ENCODE measurements around the gene WNK2.

WNK2 gene

GRCh38 chr9:93297659-93298497 is 113.9 kb downstream of the WNK2 start:
- no peaks in the 10 kb centered on the region for H3K9me3 ChIP-seq (ENCODE audit: control insufficient read depth, low read length)
- no peak overlapping the region for H2AFZ ChIP-seq (ENCODE audit: low read depth, low read length)
- DNase-seq: no peak
- H3K27ac ChIP-seq (ENCODE audit: low read length, poor library complexity, severe bottlenecking): no peak overlapping the region
- no peak overlapping the region for H3K18ac ChIP-seq (ENCODE audit: low read depth in 1 of 2, low read length in 2 of 2)
- no peaks in the 10 kb centered on the region for H3K79me1 ChIP-seq (replicated peaks; ENCODE audit: low read length, poor library complexity, severe bottlenecking)
- H3K27me3 ChIP-seq (ENCODE audit: control insufficient read depth in 1 of 2, insufficient read depth in 1 of 2, low read length in 2 of 2): peaks cover 19 to 23% of the 10 kb centered on the region in 2 experiments
- no peak overlapping the region for H3K4me2 ChIP-seq (ENCODE audit: low read length, poor library complexity, severe bottlenecking)
- no peak overlapping the region for H3K4ac ChIP-seq (ENCODE audit: low read depth in 1 of 2, low read length in 2 of 2)
- H2AK5ac ChIP-seq (ENCODE audit: low read length, severe bottlenecking): no peak overlapping the region
- H4K91ac ChIP-seq (ENCODE audit: low read length): no peak overlapping the region
- H2BK120ac ChIP-seq (ENCODE audit: low read depth, low read length): no peak overlapping the region
- H3K23ac ChIP-seq (ENCODE audit: low read length in 2 of 2): no peak overlapping the region
- no peaks in the 10 kb centered on the region for H3K36me3 ChIP-seq (ENCODE audit: control insufficient read depth in 1 of 2, insufficient read depth in 2 of 2, low read depth in 1 of 2, low read length in 2 of 2)
- no peak overlapping the region for H2BK5ac ChIP-seq (ENCODE audit: low read depth, low read length, poor library complexity, severe bottlenecking)
- H2BK12ac ChIP-seq (ENCODE audit: low read length in 2 of 2): no peak overlapping the region
- no peaks in the 10 kb centered on the region for H3K4me1 ChIP-seq (ENCODE audit: control insufficient read depth, insufficient read depth, low read depth, low read length)
- WGBS: 75% methylated on average over 33 of the region's 33 CpGs
- H3K9ac ChIP-seq (ENCODE audit: low read length): no peak overlapping the region
- H2BK15ac ChIP-seq (ENCODE audit: low read depth, poor library complexity, severe bottlenecking): no peak overlapping the region
- H3K14ac ChIP-seq (ENCODE audit: low read length in 2 of 2): peak overlapping the region in 1 of 2 experiments; percentile 26
- no peak overlapping the region for H4K8ac ChIP-seq (ENCODE audit: low read length)
- no peak overlapping the region for H3K4me3 ChIP-seq (ENCODE audit: insufficient read depth in 1 of 2, low read depth in 1 of 2, low read length in 2 of 2)

GRCh38 chr9:93298498-93299417 is 114.8 kb downstream of the WNK2 start:
- Histone ChIP-seq H3K14ac (ENCODE audit: low read length in 2 of 2) (peak overlapping the region in 1 of 2 experiments; percentile 26), H3K36me3 (ENCODE audit: control insufficient read depth in 1 of 2, insufficient read depth in 2 of 2, low read depth in 1 of 2, low read length in 2 of 2) (no peaks in the 10 kb centered on the region), H3K4me2 (ENCODE audit: low read length, poor library complexity, severe bottlenecking) (no peak overlapping the region), H3K18ac (ENCODE audit: low read depth in 1 of 2, low read length in 2 of 2) (no peak overlapping the region), H3K27ac (ENCODE audit: low read length, poor library complexity, severe bottlenecking) (no peak overlapping the region), H3K23ac (ENCODE audit: low read length in 2 of 2) (no peak overlapping the region), H2BK120ac (ENCODE audit: low read depth, low read length) (no peak overlapping the region), H2BK12ac (ENCODE audit: low read length in 2 of 2) (no peak overlapping the region), H3K4me1 (ENCODE audit: control insufficient read depth, insufficient read depth, low read depth, low read length) (no peaks in the 10 kb centered on the region), H2BK15ac (ENCODE audit: low read depth, poor library complexity, severe bottlenecking) (no peak overlapping the region), H3K27me3 (ENCODE audit: control insufficient read depth in 1 of 2, insufficient read depth in 1 of 2, low read length in 2 of 2) (peaks cover 16 to 23% of the 10 kb centered on the region in 2 experiments), H3K4me3 (ENCODE audit: insufficient read depth in 1 of 2, low read depth in 1 of 2, low read length in 2 of 2) (no peak overlapping the region), H3K4ac (ENCODE audit: low read depth in 1 of 2, low read length in 2 of 2) (no peak overlapping the region), H3K9me3 (ENCODE audit: control insufficient read depth, low read length) (no peaks in the 10 kb centered on the region), H3K9ac (ENCODE audit: low read length) (no peak overlapping the region), H4K8ac (ENCODE audit: low read length) (no peak overlapping the region), H3K79me1 (replicated peaks; ENCODE audit: low read length, poor library complexity, severe bottlenecking) (no peaks in the 10 kb centered on the region), H2AFZ (ENCODE audit: low read depth, low read length) (no peak overlapping the region), H4K91ac (ENCODE audit: low read length) (no peak overlapping the region), H2BK5ac (ENCODE audit: low read depth, low read length, poor library complexity, severe bottlenecking) (no peak overlapping the region), H2AK5ac (ENCODE audit: low read length, severe bottlenecking) (no peak overlapping the region)
- DNase-seq: no peak
- 83% methylated on average over 26 of the region's 26 CpGs for WGBS

- H3K23ac ChIP-seq (ENCODE audit: low read length in 2 of 2): no peak overlapping the region
- H3K9ac ChIP-seq (ENCODE audit: low read length): no peak overlapping the region
- no peak overlapping the region for H2BK15ac ChIP-seq (ENCODE audit: low read depth, poor library complexity, severe bottlenecking)
- no peaks in the 10 kb centered on the region for H3K4me1 ChIP-seq (ENCODE audit: control insufficient read depth, insufficient read depth, low read depth, low read length)
- H2BK5ac ChIP-seq (ENCODE audit: low read depth, low read length, poor library complexity, severe bottlenecking): no peak overlapping the region
- H3K27me3 ChIP-seq (ENCODE audit: control insufficient read depth in 1 of 2, insufficient read depth in 1 of 2, low read length in 2 of 2): peaks cover 8 to 15% of the 10 kb centered on the region in 2 experiments
- H2BK120ac ChIP-seq (ENCODE audit: low read depth, low read length): no peak overlapping the region
- H3K4ac ChIP-seq (ENCODE audit: low read depth in 1 of 2, low read length in 2 of 2): no peak overlapping the region
- H3K18ac ChIP-seq (ENCODE audit: low read depth in 1 of 2, low read length in 2 of 2): no peak overlapping the region
- no peak for DNase-seq
- no peak overlapping the region for H3K4me3 ChIP-seq (ENCODE audit: insufficient read depth in 1 of 2, low read depth in 1 of 2, low read length in 2 of 2)
- H3K9me3 ChIP-seq (ENCODE audit: control insufficient read depth, low read length): no peaks in the 10 kb centered on the region
- no peak overlapping the region for H4K8ac ChIP-seq (ENCODE audit: low read length)
- no peak overlapping the region for H2AK5ac ChIP-seq (ENCODE audit: low read length, severe bottlenecking)
- no peak overlapping the region for H2AFZ ChIP-seq (ENCODE audit: low read depth, low read length)
- no peak overlapping the region for H4K91ac ChIP-seq (ENCODE audit: low read length)
- no peak overlapping the region for H3K14ac ChIP-seq (ENCODE audit: low read length in 2 of 2)
- 91% methylated on average over 16 of the region's 26 CpGs for WGBS
- H3K36me3 ChIP-seq (ENCODE audit: control insufficient read depth in 1 of 2, insufficient read depth in 2 of 2, low read depth in 1 of 2, low read length in 2 of 2): no peaks in the 10 kb centered on the region
- no peaks in the 10 kb centered on the region for H3K79me1 ChIP-seq (replicated peaks; ENCODE audit: low read length, poor library complexity, severe bottlenecking)
- no peak overlapping the region for H3K4me2 ChIP-seq (ENCODE audit: low read length, poor library complexity, severe bottlenecking)
- H2BK12ac ChIP-seq (ENCODE audit: low read length in 2 of 2): no peak overlapping the region
- no peak overlapping the region for H3K27ac ChIP-seq (ENCODE audit: low read length, poor library complexity, severe bottlenecking)
Observed at GRCh38 chr9:93299418-93300174, 115.7 kb downstream of the WNK2 start.
